ENCODE data around the gene SFI1.
"Not testable (repeated sequence)": the region's sequence is repeated elsewhere in the genome, so short reads cannot be mapped to it uniquely, and the experiment has no call there.

Gene SFI1

GRCh38 chr22:31493355-31493754, 3.0 kb upstream of the SFI1 start:
- DNase-seq, result not testable (repeated sequence)

- no peak for DNase-seq
Measured at GRCh38 chr22:31495343-31495742, 993 bp upstream of the SFI1 start.

DNA sequence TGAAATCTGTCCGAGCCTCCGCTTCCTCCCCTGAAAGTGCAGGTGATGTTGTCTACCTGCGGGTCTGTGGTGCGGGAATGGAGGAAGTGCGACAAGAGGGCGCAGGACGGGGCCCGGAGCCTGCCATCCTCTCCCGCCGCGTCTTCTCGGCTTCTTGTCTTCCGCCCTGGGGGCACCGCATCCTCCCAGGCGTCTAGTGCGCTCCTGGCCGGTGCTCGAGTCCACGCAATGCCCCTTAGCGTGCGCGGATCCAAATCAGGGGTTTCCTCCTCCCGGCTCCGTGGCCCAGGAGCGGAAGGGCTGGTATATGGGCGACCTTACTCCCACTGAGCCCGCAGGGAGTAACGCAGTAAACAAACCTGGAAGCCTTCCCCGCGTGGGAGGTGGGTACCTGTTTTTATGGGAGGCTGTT, 405 bp downstream of the SFI1 start:
- DNase-seq, result no peak

DNA sequence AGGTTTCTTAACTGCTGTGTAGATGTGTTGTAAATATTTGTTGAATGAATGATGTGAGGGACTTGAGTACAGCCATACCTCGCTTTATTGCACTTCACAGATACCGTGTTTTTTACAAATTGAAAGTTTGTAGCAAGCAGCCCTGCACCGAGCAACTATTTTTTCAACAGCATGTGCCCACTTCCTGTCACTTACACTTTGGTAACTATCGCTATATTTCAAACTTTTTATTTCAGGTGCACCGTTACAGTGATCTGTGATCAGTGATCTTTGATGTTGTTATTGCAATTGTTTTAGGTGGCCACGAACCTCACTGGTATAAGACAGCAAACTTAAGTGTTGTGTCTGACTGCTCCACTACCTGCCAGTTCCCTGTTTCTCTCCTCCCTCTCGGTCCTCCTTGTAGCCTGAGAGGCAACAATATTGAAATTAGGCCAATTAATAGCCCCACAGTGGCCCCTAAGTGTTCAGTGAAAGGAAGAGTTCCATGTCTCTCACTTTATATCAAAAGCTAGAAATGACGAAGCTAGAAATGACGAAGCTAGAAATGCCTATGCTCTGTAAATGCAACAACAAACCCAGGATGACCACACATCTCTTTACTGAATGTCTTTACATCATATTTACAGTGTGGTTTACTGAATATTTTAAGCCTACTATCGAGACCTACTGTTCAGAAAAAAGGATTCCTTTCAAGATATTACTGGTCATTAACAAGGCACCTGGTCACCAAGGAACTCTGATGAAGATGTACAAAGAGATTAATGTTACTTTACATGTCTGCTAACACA, 1.0 kb downstream of the SFI1 start:
- no peak for DNase-seq

DNA sequence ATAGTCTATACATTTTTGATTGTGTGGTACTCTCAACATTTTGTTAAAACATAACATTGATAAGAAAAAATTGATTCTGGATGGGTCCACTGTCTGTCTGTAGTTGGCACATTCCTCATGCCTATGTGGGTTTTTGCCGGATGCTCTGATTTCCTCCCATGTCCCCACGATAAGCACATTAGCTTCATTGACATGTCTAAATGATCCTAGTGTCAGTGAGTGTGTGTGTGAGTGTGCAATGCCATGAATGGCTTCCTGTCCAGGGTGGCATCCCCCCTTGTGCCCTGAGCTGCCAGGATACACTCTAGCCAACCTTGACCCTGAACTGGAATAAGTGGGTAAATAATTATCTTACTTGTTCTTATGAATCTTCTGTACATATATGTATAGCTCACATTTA, 5.4 kb downstream of the SFI1 start:
- DNase-seq, result no peak

- DNase-seq, result no peak
Measured at GRCh38 chr22:31503211-31503964, 7.1 kb downstream of the SFI1 start.

DNA sequence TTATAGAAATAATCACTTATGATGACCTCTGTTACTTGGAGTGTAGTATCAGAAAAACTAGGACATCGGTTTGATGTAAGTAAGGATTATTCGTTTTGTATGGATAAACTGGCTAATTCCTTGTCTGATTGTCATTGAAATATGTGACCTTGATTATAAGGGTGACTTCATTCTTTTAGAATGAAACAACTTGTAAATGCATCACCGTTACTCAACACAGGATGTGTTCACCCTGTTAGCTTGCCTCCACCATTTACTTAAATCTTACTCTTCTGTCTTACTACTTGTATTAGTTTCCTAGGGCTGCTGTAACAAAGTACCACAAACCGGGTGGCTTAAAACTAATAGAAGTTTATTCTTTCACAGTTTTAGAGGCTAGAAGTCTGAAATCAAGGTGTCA, 7.9 kb downstream of the SFI1 start:
- no peak for DNase-seq

DNA sequence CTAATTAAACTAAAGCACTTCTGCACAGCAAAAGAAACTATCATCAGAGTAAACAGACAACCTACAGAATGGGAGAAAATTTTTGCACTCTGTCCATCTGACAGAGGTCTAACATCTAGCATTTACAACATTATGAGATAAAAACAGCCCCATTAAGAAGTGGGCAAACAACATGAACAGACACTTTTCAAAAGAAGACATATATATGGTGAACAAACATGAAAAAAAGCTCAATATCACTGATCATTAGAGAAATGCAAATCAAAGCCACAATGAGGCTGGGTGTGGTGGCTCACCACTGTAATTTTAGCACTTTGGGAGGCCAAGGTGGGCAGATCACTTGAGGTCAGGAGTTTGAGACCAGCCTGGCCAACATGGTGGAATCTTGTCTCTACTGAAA, 11.2 kb downstream of the SFI1 start:
- not testable (repeated sequence) for DNase-seq

GRCh38 chr22:31508536-31508935, 12.2 kb downstream of the SFI1 start:
- no peak for DNase-seq

DNA sequence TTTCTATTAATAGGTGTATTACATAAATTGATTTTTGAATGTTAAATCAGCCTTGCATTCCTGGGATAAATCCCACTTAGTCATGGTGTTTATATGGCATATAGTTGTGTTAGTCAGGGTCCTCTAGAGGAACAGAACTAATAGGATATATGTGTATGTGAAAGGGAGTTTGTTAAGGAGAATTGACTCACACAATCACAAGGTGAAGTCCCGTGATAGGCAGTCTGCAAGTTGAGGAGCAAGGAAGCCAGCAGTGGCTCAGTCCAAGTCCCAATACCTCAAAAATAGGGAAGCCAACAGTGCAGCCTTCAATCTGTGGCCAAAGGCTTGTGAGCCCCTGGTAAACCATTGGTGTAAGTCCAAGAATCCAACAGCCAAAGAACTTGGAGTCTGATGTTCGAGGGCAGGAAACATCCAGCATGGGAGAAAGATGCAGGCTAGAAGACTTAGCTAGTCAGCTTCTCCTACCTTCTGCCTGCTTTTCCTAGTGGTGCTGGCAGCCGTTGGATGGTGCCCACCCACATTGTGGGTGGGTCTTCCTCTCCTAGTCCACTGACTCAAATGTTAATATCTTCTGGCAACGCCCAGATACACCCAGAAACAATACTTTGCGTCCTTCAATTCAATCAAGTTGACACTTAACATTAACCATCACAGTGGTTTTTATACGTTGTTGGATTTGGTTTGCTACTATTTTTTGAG, 12.9 kb downstream of the SFI1 start:
- no peak for DNase-seq

GRCh38 chr22:31520051-31520450, 23.7 kb downstream of the SFI1 start:
- no peak for DNase-seq

- DNase-seq, result not testable (repeated sequence)
Measured at GRCh38 chr22:31524132-31524531, 27.8 kb downstream of the SFI1 start.

GRCh38 chr22:31526270-31526669, 29.9 kb downstream of the SFI1 start:
- no peak for DNase-seq

GRCh38 chr22:31530823-31531195, 34.5 kb downstream of the SFI1 start:
- no peak for DNase-seq

GRCh38 chr22:31532060-31532459, 35.7 kb downstream of the SFI1 start:
- DNase-seq, result no peak

DNA sequence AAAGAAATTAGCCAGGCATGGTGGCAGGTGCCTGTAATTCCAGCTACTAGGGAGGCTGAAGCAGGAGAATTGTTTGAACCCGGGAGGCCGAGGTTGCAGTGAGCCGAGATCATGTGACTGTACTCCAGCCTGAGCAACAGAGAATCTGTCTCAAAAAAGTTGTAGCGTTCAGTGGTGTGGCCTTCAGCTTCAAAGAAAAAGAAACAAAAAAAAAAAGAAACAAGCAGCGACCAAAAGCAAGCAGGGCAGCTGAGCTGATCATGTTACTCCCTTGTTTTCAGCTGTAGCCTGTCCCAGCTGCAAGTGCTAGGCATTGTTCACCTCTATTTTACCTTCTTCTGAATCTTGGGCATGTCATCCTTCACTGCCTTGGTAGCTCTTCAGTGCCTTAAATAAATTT, 37.0 kb downstream of the SFI1 start:
- DNase-seq, result no peak

- no peak for DNase-seq
Measured at GRCh38 chr22:31537019-31537535, 40.7 kb downstream of the SFI1 start.

GRCh38 chr22:31538815-31539214, 42.5 kb downstream of the SFI1 start:
- no peak for DNase-seq

GRCh38 chr22:31540166-31540565, 43.8 kb downstream of the SFI1 start:
- DNase-seq, result not testable (repeated sequence)

GRCh38 chr22:31540966-31541365, 44.6 kb downstream of the SFI1 start:
- DNase-seq, result no peak

DNA sequence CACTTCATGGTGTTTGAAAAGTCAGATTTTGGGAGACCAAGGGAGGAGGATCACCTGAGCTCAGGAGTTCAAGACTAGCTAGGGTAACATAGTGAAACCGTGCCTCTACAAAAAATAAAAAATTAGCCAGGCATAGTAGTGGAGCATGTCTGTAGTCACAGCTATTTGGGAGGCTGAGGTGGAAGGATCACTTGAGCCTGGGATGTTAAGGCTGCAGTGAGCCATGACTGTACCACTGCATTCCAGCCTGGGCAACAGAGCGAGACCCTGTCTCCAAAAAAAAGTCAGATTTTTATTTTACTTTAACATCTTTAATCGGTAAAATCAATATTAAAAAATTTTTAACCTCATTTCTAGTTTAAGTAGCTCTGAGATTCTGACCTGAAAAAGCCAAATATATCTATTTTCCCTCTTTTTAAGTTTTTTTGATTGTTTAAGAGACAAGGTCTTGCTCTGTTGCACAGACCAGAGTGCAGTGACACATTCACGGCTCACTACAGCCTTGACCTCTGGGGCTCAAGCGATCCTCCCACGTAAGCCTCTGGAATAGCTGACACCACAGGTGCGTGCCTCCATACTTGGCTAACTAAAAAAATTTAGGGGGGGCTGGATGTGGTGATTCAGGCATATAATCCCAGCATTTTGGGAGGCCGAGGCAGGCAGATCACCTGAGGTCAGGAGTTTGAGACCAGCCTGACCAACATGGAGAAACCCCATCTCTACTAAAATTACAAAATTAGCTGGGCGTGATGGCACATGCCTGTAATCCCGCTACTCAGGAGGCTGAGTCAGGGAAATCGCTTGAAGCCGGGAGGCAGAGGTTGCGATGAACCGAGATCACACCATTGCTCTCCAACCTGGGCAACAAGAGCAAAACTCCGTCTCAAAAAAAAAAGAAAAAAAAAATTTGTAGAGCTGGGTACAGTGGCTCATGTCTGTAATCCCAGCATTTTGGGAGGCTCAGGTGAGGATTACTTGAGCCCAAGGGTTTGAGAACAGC, 48.4 kb downstream of the SFI1 start:
- DNase-seq, result no peak

GRCh38 chr22:31550871-31551370, 54.6 kb downstream of the SFI1 start:
- no peak for DNase-seq

Measured in NCI-H187 (cell line).